Measurements from ENCODE around the gene ZBTB8A.

ZBTB8A gene

GRCh38 chr1:32606565-32607371 is 67.5 kb downstream of the ZBTB8A start:
- Mint-ChIP-seq H3K27me3 (ENCODE audit: low read depth) (no peaks in the 10 kb centered on the region), H3K36me3 (ENCODE audit: low read depth) (peaks cover 7% of the 10 kb centered on the region), H3K9me3 (no peaks in the 10 kb centered on the region), H3K4me3 (no peak overlapping the region), H3K4me1 (no peaks in the 10 kb centered on the region), H3K27ac (no peak overlapping the region)
- no peak for TF ChIP-seq CTCF (IDR thresholded peaks at IDR 0.05; ENCODE audit: unreplicated experiment in 3 of 3)

- no peaks in the 10 kb centered on the region for H3K36me3 Mint-ChIP-seq (ENCODE audit: low read depth)
- no peaks in the 10 kb centered on the region for H3K4me1 Mint-ChIP-seq
- H3K27ac Mint-ChIP-seq: no peak overlapping the region
- no peaks in the 10 kb centered on the region for H3K9me3 Mint-ChIP-seq
- no peaks in the 10 kb centered on the region for H3K27me3 Mint-ChIP-seq (ENCODE audit: low read depth)
- no peak for TF ChIP-seq CTCF (IDR thresholded peaks at IDR 0.05; ENCODE audit: unreplicated experiment in 3 of 3)
- H3K4me3 Mint-ChIP-seq: no peak overlapping the region
Measured at GRCh38 chr1:32609180-32609579, 70.0 kb downstream of the ZBTB8A start.

GRCh38 chr1:32611859-32612188 is 72.6 kb downstream of the ZBTB8A start:
- TF ChIP-seq CTCF (IDR thresholded peaks at IDR 0.05; ENCODE audit: unreplicated experiment in 3 of 3): no peak
- H3K9me3 Mint-ChIP-seq: no peaks in the 10 kb centered on the region

GRCh38 chr1:32612189-32612881 is 73.1 kb downstream of the ZBTB8A start:
- TF ChIP-seq CTCF (IDR thresholded peaks at IDR 0.05; ENCODE audit: unreplicated experiment in 3 of 3): peak in 1 of 3 experiments; percentile 21
- H3K4me3 Mint-ChIP-seq: peak overlapping the region; percentile 58 to 70 (median 68)
- H3K27me3 Mint-ChIP-seq (ENCODE audit: low read depth): no peaks in the 10 kb centered on the region
- H3K4me1 Mint-ChIP-seq: no peaks in the 10 kb centered on the region
- H3K27ac Mint-ChIP-seq: no peak overlapping the region
- H3K9me3 Mint-ChIP-seq: no peaks in the 10 kb centered on the region
- H3K36me3 Mint-ChIP-seq (ENCODE audit: low read depth): peaks cover 5% of the 10 kb centered on the region

More at GRCh38 chr1:32611859-32612188, 72.6 kb downstream of the ZBTB8A start:
- H3K4me3 Mint-ChIP-seq: peak overlapping the region; percentile 58 to 70 (median 68)
- H3K27ac Mint-ChIP-seq: no peak overlapping the region
- no peaks in the 10 kb centered on the region for H3K4me1 Mint-ChIP-seq
- peaks cover 5% of the 10 kb centered on the region for H3K36me3 Mint-ChIP-seq (ENCODE audit: low read depth)
- no peaks in the 10 kb centered on the region for H3K27me3 Mint-ChIP-seq (ENCODE audit: low read depth)

- peaks cover 10% of the 10 kb centered on the region for H3K36me3 Mint-ChIP-seq (ENCODE audit: low read depth)
- H3K27me3 Mint-ChIP-seq (ENCODE audit: low read depth): no peaks in the 10 kb centered on the region
- H3K4me3 Mint-ChIP-seq: peak overlapping the region in 1 of 3 experiments; percentile 23
- TF ChIP-seq CTCF (IDR thresholded peaks at IDR 0.05; ENCODE audit: unreplicated experiment in 3 of 3): no peak
- H3K27ac Mint-ChIP-seq: no peak overlapping the region
- no peaks in the 10 kb centered on the region for H3K4me1 Mint-ChIP-seq
- H3K9me3 Mint-ChIP-seq: no peaks in the 10 kb centered on the region
Measured at GRCh38 chr1:32613472-32613871, 74.2 kb downstream of the ZBTB8A start.
